Natural killer cell (primary cell): Measurements from ENCODE around the gene POLR3A. TPM values are rescaled to one million over a fixed set of nuclear protein-coding genes. Genes with fewer than 3 reads are reported as not detected.

Experiments
- ATAC-seq, 3 donors: fragments of 150-1000 bp in 2 of 3; fragments of 200-7000 bp in 1 of 3; cut with Tn5 transposase; 1 replicate in 1 of 3; 2 replicates in 2 of 3; pipeline ENCODE4 v1.10.0; 2021; ENCODE audit warnings: mild to moderate bottlenecking in 2 of 3, moderate library complexity in 2 of 3
- DNase-seq, 2 donors: peaks; one replicate each; pipeline versions ENCODE4 v3.0.0 to v3.0.0-alpha.2; 2013 to 2021; ENCODE audit warnings: mixed read lengths in 1 of 2
- H3K27ac ChIP-seq: one replicate; pipeline ENCODE4 v1.5.1; 2013; ENCODE audit warnings: mild to moderate bottlenecking, low read length
- H3K27me3 ChIP-seq: one replicate; pipeline ENCODE4 v1.6.1; 2013; ENCODE audit warnings: low read length; ENCODE audit not compliant: control insufficient read depth, insufficient read depth
- H3K36me3 ChIP-seq: one replicate; pipeline ENCODE4 v1.6.1; 2013; ENCODE audit warnings: low read length; ENCODE audit not compliant: control insufficient read depth, insufficient read depth
- H3K4me1 ChIP-seq: one replicate; pipeline ENCODE4 v1.6.1; 2013; ENCODE audit warnings: low read length; ENCODE audit not compliant: control insufficient read depth, insufficient read depth
- H3K4me3 ChIP-seq: one replicate; pipeline ENCODE4 v1.5.1; 2013; ENCODE audit warnings: low read length
- H3K9me3 ChIP-seq: one replicate; pipeline ENCODE4 v1.6.1; 2013; ENCODE audit warnings: low read length; ENCODE audit not compliant: control insufficient read depth, insufficient read depth
- H3K27ac Mint-ChIP-seq, 2 donors: one replicate each; pipeline ENCODE4 v1.8.0; 2022; ENCODE audit warnings: mild to moderate bottlenecking in 2 of 2, mixed read lengths in 2 of 2, moderate library complexity in 1 of 2
- H3K27me3 Mint-ChIP-seq, 2 donors: one replicate each; pipeline ENCODE4 v1.8.0; 2022; ENCODE audit warnings: low read depth in 2 of 2, mixed read lengths in 2 of 2
- H3K36me3 Mint-ChIP-seq: one replicate; pipeline ENCODE4 v1.8.0; 2022; ENCODE audit warnings: mixed read lengths
- H3K4me1 Mint-ChIP-seq, 2 donors: one replicate each; pipeline ENCODE4 v1.8.0; 2022; ENCODE audit warnings: mixed read lengths in 2 of 2
- H3K4me3 Mint-ChIP-seq: one replicate; pipeline ENCODE4 v1.8.0; 2022; ENCODE audit warnings: mild to moderate bottlenecking, moderate library complexity, mixed read lengths
- H3K9me3 Mint-ChIP-seq, 2 donors: one replicate each; pipeline ENCODE4 v1.8.0; 2022; ENCODE audit warnings: mixed read lengths in 2 of 2
- CTCF ChIP-seq: fragments of 200-600 bp; IDR thresholded peaks from one replicate; pipeline ENCODE4 v1.8.0; 2022; ENCODE audit warnings: antibody characterized with exemption
- WGBS: methylation state at CpG from one replicate; pipeline ENCODE4 v1.1.7; 2013; ENCODE audit warnings: missing lambda C conversion rate; ENCODE audit not compliant: insufficient coverage; 5-methylcytosine and 5-hydroxymethylcytosine counted together
- intact Hi-C: fragments of 100-400 bp; cut with micrococcal nuclease; formaldehyde crosslinking; loops from one replicate; pipeline ENCODE4 v1.14.2; 2022
- total RNA-seq, 4 donors: library from RNA; stranded (reverse); fragments of 120-200 nt in 1 of 4; gene quantifications; one replicate each; pipeline versions ENCODE4 v1.2.3 to v1.2.4, GENCODE V29; 2013 to 2022

The POLR3A gene
- total RNA-seq, 3 donors from 2014 or later (not counting 1 experiment from before 2014, with no cell fraction given): 15.6 to 21.0 (median 17.9) TPM

GRCh38 chr10:77936697-77937567 is 92.4 kb downstream of the POLR3A start:
- peaks cover 2% of the 10 kb centered on the region for H3K27me3 ChIP-seq
- no peaks in the 10 kb centered on the region for H3K4me1 Mint-ChIP-seq
- ATAC-seq: no peak
- H3K9me3 ChIP-seq: no peaks in the 10 kb centered on the region
- no peaks in the 10 kb centered on the region for H3K36me3 ChIP-seq
- TF ChIP-seq CTCF: no peak
- WGBS: 82% methylated on average over 3 of the region's 3 CpGs
- H3K4me1 ChIP-seq: no peaks in the 10 kb centered on the region
- H3K9me3 Mint-ChIP-seq: no peaks in the 10 kb centered on the region
- no peaks in the 10 kb centered on the region for H3K36me3 Mint-ChIP-seq
- DNase-seq: no peak
- H3K4me3 Mint-ChIP-seq: no peak overlapping the region
- intact Hi-C loops: no loop called here
- no peaks in the 10 kb centered on the region for H3K27me3 Mint-ChIP-seq
- no peak overlapping the region for H3K27ac Mint-ChIP-seq
- H3K27ac ChIP-seq: no peak overlapping the region
- H3K4me3 ChIP-seq: no peak overlapping the region

GRCh38 chr10:77932016-77932715 is 97.1 kb downstream of the POLR3A start:
- no peaks in the 10 kb centered on the region for H3K36me3 Mint-ChIP-seq
- peaks cover 8% of the 10 kb centered on the region in 2 donors for H3K27me3 Mint-ChIP-seq
- WGBS: 74% methylated on average over 8 of the region's 8 CpGs
- TF ChIP-seq CTCF: no peak
- DNase-seq (no peak), ATAC-seq (no peak)
- H3K27ac Mint-ChIP-seq: no peak overlapping the region
- H3K4me3 Mint-ChIP-seq: no peak overlapping the region
- H3K4me1 ChIP-seq: peaks cover 5% of the 10 kb centered on the region
- peaks cover 2% of the 10 kb centered on the region for H3K27me3 ChIP-seq
- no peaks in the 10 kb centered on the region for H3K36me3 ChIP-seq
- intact Hi-C loops: no loop called here
- H3K4me3 ChIP-seq: no peak overlapping the region
- H3K9me3 ChIP-seq: no peaks in the 10 kb centered on the region
- H3K4me1 Mint-ChIP-seq: peaks cover 7 to 8% of the 10 kb centered on the region in 2 donors
- no peaks in the 10 kb centered on the region for H3K9me3 Mint-ChIP-seq
- no peak overlapping the region for H3K27ac ChIP-seq

DNA sequence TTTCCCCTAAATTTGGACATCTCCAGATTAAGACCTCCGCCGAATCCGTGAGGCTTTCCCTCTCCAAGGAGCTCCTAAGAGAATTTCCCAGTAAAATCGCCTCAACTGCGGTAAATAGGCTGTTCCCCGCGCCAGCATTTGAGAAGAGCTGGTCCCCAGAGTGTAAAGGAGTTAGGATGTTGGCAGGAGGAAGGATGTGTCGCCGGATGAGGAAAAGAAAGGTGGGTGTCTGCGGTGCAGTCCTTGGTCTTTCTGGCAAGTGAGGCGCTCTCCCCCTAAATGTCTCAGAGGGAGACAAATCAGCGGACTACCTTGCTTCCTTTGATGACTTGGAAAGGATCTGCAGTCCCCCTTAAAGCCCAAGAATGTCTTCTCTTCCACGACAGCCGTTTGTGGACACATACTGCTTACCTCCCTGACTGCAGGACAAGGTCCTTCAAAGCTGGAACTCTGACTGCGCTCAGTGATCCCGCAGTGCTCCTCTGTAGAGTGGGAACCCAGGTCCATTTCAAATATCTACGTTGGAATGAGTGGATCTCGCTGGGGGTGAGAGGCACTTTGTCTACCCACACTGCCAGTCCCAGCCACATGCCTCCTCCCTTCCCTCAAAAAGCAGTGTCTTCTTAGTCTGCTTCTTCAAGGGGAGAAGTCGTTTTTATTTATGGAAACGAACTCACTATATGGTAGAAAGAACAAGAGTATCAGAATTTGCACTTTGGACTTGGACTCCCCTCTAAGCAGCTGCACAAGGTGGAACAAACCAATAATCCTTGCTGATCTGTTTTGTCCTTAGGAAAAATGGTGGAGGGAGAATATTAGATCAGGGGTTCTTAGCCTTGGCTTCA is 101.7 kb downstream of the POLR3A start:
- ATAC-seq (no peak), DNase-seq (peak in 1 of 2 donors; percentile 4)
- H3K4me3 ChIP-seq: no peak overlapping the region
- intact Hi-C loops: loop anchor here (2.0 kb wide), 1 partner anchor 81 kb away; no protein-coding TSS in a partner anchor
- peaks cover 18% of the 10 kb centered on the region for H3K4me1 ChIP-seq
- 21% methylated on average over 18 of the region's 20 CpGs for WGBS
- Mint-ChIP-seq H3K27me3 (peaks cover 8% of the 10 kb centered on the region in 2 donors), H3K9me3 (no peaks in the 10 kb centered on the region), H3K4me1 (peaks cover 25% of the 10 kb centered on the region in 2 donors), H3K36me3 (no peaks in the 10 kb centered on the region), H3K27ac (peak overlapping the region in 1 of 2 donors; percentile 65), H3K4me3 (peak overlapping the region; percentile 79)
- H3K27me3 ChIP-seq: peaks cover 10% of the 10 kb centered on the region
- H3K9me3 ChIP-seq: no peaks in the 10 kb centered on the region
- H3K36me3 ChIP-seq: no peaks in the 10 kb centered on the region
- no peak overlapping the region for H3K27ac ChIP-seq
- no peak for TF ChIP-seq CTCF
